Measurements from ENCODE around the gene CDC26.
A peak's percentile ranks its signal among the peaks of the same experiment; 100 is the strongest.

CDC26 gene

GRCh38 chr9:113237026-113237425 is 38.3 kb downstream of the CDC26 start:
- no peak for DNase-seq

DNA sequence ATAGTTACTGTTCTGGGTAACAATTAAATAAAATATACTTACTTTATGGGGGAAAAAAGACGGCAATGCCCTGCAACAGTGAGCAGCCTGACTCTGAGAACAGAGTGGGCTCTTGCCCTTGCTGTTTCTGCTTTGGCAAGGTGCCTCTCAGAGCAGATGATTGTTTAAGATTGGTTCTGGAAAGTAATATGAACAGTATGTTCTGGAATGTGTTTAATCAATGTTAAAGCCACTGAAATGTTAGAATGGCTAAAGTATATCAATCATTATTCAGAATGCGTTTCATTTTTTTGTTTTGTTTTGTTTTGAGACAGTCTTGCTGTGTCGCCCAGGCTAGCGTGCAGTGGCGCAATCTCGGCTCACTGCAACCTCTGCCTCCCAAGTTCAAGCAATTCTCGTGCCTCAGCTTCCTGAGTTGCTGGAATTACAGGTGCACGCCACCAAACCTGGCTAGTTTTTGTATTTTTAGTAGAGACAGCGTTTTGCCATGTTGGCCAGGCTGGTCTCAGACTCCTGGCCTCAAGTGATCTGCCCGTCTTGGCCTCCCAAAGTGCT is 39.6 kb downstream of the CDC26 start:
- DNase-seq: peak; percentile 12

DNA sequence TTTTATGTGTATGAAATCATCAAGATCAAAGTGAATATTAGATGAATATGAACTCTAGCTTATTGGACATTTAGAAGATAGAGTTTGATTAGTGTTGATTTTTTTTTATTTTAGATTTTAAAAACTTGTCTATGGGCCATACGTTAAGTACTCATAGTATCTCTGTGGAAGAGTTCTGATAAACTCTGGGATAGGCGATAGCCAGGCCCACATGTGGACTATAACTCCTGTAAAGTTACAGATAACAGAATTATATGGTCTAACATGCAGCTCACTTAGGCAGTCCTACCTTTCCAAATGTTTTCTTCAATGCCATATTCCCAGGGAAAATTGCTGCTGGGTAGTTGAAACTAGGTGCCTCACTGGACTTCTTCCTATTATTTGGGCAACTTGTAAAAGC is 43.7 kb downstream of the CDC26 start:
- no peak for DNase-seq

- no peak for DNase-seq
Observed at GRCh38 chr9:113228130-113228665, 47.2 kb downstream of the CDC26 start.

GRCh38 chr9:113227436-113227835 is 47.9 kb downstream of the CDC26 start:
- no peak for DNase-seq

DNA sequence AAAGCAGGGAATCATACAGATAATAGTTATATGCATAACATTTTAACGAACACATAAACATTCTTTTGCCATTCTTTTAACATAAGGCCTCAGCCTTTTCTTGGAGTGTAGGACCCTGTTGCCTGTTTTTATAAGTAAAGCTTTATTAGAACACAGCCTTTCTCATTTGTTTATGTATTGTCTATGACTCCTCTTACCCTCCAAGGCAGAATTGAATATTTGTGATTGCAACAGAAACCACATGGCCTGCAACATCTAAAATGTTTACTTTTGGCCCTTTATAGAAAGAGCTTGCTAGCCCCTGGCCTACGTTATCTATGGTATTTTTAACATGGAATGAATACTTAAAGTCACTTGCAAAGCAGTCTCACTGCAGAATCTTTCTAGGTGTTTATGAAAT is 51.4 kb downstream of the CDC26 start:
- peak; percentile 32 for DNase-seq

DNA sequence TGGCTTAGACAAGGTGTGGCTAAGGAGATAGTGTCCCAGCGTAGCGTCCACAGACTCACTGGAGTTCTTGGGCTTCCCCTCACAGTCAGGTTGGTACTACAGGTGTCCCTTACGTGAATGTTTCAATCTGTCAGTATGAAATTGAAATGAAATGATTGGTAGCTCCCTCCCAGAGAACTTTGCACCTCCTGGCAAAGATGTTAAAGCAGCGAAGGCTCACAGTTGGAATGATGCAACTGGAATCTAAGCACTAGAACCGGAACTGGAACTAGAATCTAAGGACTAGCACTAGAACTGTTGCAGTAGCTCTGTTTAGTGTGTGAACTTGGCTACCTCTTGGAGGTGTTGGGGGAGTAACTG is 52.9 kb downstream of the CDC26 start:
- DNase-seq: peak; percentile 17

DNA sequence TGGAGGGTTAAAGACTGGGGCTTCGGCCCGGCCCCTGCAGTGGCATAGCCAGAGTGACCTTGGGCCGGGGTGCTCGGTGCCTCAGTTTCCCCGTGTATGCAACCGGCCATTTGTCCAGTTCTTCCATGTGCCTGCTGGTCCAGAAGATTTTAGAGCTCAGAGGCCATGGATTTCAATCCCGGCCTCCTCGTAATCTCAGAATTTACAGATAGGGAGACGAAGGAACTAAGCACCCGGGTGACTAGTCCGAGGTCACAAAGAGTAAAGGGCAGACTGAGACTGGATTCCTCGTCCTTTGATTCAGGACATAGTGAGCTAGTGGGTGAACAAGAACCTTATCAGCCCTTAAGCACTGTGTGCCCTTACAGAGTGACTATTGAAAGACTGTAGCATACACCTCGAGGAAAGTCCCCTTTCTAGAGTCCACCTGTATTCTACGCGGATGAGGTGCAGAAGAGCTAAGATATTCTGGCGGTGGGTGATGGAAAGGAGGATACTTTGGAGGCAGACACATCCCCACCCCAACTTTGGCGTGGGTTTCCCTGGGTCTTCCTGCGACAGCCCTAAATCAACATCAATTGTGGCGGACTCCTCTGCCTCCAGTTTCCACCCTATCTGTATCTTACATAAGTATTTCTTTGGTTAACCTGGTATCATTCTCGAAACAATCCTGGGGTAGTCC is 53.4 kb downstream of the CDC26 start:
- peak; percentile 10 for DNase-seq

- DNase-seq: peak; percentile 99
Observed at GRCh38 chr9:113221003-113221799, 54.2 kb downstream of the CDC26 start, which contains the start of the genes FKBP15 and SLC31A1. Gene FKBP15, minus strand, starts transcription at chr9:113221277. Its CDS starts 34 bp downstream, at chr9:113221243. Gene SLC31A1, plus strand, starts transcription at chr9:113221544. Its CDS starts 34,605 bp downstream, at chr9:113256149.

DNA sequence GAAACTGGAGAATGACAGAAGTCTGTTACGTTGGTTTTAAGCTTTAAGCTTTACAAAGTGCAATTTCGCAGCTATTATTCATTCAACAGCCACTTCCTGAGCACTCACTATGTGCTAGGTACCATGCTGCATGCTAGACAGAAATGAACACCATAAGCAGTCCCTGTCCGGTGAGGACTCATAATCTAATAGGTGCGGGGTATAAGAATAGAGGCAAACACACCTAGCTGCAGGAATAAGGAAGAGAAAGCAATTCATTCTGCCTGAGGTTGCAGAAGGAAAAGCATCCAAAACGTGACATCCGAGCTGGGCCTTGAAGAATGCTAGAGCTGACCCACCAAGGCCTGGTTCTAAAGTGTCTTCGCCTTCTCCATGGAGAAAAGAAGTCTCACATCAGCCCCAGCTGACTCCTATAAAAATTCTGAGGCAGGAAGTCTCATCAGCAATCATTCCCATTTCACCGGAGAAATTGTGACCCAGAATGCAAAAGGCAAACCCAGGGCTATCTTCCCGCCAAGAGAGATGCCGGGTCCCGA is 54.8 kb downstream of the CDC26 start:
- DNase-seq: no peak

- peak; percentile 68 for DNase-seq
Observed at GRCh38 chr9:113219969-113220368, 55.4 kb downstream of the CDC26 start.

DNA sequence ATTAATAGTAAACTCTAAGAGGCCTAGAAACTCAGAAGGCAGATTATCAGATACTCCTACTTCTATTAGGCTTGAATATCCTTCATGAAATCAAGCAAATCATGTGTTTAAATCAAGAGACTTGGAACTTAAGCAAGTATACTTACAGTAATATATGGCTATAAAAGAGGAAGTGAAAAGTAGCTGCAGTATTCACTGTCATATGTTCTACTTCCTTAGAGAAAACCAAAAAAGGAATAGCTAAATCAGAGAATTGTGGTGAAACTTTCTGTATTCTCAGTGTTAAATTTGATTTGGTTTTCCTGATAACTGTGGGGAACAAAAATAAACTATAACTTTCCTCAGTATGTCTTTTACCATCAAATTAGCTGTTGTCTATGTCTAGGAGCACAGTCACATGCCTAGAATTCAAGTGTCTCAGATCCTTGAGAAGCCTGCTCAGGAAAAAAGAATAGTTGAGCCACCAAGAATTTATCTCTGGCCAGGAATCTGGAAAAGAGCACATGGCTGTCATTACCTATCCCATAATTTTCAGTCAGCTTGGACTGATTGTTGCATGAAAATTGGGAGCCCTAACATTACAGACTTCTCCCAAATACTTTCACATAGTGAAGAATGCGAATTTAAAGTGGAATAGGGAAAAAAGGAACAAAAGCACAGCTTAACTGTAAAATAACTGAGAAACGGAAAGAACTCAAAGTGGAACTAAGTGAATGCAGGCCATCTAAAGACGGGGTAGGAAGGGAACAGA is 56.0 kb downstream of the CDC26 start:
- no peak for DNase-seq

All from fibroblast of skin of right biceps (primary cell).